Cardiac fibroblast (primary cell): ENCODE data around the gene USP6NL.

ENCODE experiments used
- DNase-seq, 2 donors: peaks; one replicate each; pipeline versions ENCODE4 v3.0.0 to v3.0.0-alpha.2; 2010; ENCODE audit warnings: low read depth in 2 of 2
- H3K4me3 ChIP-seq, 2 donors: replicated peaks in 1 of 2; 1 replicate in 1 of 2; 2 replicates in 1 of 2; pipeline ENCODE4 v1.5.1; 2011; ENCODE audit warnings: low read depth in 2 of 2, low read length in 2 of 2, mild to moderate bottlenecking in 2 of 2, moderate library complexity in 1 of 2
- TF ChIP-seq, protein P1 (sequence below): IDR thresholded peaks from one replicate; pipeline ENCODE4 v1.5.1; 2011; ENCODE audit warnings: low read depth, mild to moderate bottlenecking, low read length, inconsistent platforms

USP6NL gene

DNA sequence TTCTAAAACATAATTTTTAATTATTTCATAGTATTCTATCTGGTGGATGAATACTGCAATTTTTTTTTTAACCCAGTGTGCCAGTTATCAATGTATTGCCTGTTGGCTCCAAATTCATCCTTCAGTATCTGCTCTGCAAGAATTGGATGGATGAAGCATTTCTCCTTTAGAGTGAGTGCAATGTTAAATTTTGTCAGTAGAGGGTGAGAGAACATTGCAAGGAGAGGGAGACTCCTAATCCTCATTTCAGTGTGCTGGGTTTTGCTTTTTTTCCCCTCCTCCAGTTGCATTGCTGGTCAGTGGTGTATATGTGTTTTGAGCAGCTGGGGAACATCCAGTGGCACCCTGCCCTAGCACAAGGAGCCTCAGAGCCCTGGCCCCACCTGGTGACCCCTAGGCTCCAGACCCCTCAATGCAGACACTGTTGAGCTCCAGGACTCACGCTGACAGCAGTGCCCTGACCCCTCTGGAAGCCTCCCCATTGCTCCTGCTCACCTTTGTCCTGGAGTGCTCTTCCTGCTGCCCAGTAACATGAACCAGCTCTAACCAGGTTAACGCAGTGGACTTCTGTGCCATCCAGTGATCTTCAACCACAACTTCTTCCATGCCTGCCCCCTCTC lies 199.4 kb downstream of the USP6NL start:
- TF ChIP-seq, protein P1, sequence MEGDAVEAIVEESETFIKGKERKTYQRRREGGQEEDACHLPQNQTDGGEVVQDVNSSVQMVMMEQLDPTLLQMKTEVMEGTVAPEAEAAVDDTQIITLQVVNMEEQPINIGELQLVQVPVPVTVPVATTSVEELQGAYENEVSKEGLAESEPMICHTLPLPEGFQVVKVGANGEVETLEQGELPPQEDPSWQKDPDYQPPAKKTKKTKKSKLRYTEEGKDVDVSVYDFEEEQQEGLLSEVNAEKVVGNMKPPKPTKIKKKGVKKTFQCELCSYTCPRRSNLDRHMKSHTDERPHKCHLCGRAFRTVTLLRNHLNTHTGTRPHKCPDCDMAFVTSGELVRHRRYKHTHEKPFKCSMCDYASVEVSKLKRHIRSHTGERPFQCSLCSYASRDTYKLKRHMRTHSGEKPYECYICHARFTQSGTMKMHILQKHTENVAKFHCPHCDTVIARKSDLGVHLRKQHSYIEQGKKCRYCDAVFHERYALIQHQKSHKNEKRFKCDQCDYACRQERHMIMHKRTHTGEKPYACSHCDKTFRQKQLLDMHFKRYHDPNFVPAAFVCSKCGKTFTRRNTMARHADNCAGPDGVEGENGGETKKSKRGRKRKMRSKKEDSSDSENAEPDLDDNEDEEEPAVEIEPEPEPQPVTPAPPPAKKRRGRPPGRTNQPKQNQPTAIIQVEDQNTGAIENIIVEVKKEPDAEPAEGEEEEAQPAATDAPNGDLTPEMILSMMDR, result peak; percentile 18
- DNase-seq, result peak in 1 of 2 donors; percentile 10
- no peak overlapping the region for H3K4me3 ChIP-seq

DNA sequence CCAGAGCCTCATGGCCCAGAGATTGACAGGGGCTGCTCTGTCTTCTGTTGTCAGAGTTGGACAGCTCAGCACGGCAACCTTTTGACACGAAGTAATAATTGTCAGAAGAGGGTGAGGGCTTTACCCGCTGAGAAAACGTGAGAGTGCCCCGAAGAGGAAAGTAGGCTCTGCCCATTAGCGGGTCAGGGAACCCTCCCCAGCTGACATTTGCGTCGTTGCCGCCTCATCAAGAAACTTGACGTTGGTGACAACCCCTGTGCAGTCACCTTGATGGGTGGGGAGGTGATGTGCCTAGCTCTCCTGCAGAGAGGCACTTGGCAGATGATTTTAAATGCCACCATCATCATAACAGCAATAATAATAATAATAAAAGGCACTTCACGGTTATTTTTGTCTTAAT lies 202.1 kb downstream of the USP6NL start:
- TF ChIP-seq, protein P1, result no peak
- H3K4me3 ChIP-seq, result no peak overlapping the region

DNA sequence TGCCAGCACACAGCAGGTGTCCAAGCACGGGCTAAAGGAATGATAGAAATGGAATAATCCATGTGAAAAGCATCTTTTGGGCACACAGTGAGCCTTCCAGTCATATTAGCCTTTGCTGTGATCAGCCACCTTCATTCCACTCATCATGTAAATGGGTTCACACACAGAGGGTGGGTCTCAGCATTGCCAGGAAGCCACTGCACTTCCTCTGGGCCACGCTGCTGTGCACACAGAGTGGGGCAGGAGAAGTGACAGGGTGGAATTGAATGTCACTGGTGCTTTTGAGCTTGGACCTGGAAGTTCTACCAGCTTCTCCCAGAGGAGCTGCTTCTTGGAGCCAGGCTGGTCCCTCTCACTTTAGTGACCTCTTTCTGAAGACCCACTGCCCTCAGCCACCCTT lies 203.5 kb downstream of the USP6NL start:
- DNase-seq, result no peak
- TF ChIP-seq, protein P1, result no peak
- no peak overlapping the region for H3K4me3 ChIP-seq

More for the DNA sequence above, 202.1 kb downstream of the USP6NL start:
- DNase-seq, result no peak

- TF ChIP-seq, protein P1, result no peak
- no peak for DNase-seq
- no peak overlapping the region for H3K4me3 ChIP-seq
These were observed 204.7 kb downstream of the USP6NL start for GRCh38 chr10:11406746-11407145.

DNA sequence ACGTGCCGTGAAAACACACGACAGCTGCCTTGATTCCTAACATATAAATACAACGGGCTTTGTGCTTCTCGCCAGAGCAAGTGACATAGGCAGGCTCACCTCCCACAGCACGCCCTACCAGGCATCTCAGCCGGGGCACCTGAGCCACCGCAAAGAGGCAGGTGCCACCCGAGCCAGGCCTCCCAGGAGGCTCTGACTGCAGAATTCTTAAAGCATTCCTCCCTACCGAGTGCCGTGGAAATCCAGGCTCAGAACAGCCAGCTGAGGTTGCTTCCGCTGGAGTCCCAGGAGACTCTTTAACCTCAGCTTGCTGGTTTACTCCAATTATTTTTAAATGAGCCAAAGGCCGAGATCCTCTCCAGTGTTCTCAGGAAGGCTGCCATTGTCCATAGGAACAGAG lies 206.5 kb downstream of the USP6NL start:
- no peak overlapping the region for H3K4me3 ChIP-seq
- peak; percentile 10 to 44 for DNase-seq
- TF ChIP-seq, protein P1, result no peak
